ENCODE data around the gene EZH1.

Gene EZH1

GRCh38 chr17:42681976-42682721, 62.7 kb downstream of the EZH1 start, which contains the start of gene CNTNAP1:
Gene CNTNAP1, plus strand, starts transcription at chr17:42682531. Its CDS starts 299 bp downstream, at chr17:42682830.
- peak; percentile 39 for DNase-seq
- Histone ChIP-seq H3K27ac (no peak within 1 kb of the TSS), H3K36me3 (replicated peaks) (no peaks in the 10 kb centered on the region), H3K27me3 (replicated peaks) (no peaks in the 10 kb centered on the region), H3K4me3 (ENCODE audit: low read depth, low read length) (peak within 1 kb of the TSS; percentile 58)
- in situ Hi-C loops (cut with HindIII; ENCODE audit: low pct_ligation_motif_present, low sequenced_read_pairs), result no loop called here
- no peak for TF ChIP-seq CTCF (IDR thresholded peaks at IDR 0.05; ENCODE audit: low read depth, low read length, missing control alignments)

- no peak for DNase-seq
- Histone ChIP-seq H3K27me3 (replicated peaks) (no peaks in the 10 kb centered on the region), H3K27ac (no peak overlapping the region), H3K36me3 (replicated peaks) (no peaks in the 10 kb centered on the region), H3K4me3 (ENCODE audit: low read depth, low read length) (peak overlapping the region; percentile 34)
- TF ChIP-seq CTCF (IDR thresholded peaks at IDR 0.05; ENCODE audit: low read depth, low read length, missing control alignments), result no peak
- in situ Hi-C loops (cut with HindIII; ENCODE audit: low pct_ligation_motif_present, low sequenced_read_pairs), result no loop called here
Observed at GRCh38 chr17:42680331-42680808, 64.5 kb downstream of the EZH1 start.

GRCh38 chr17:42679492-42680330, 65.1 kb downstream of the EZH1 start:
- no peaks in the 10 kb centered on the region for H3K36me3 ChIP-seq (replicated peaks)
- DNase-seq, result peak; percentile 57
- peak overlapping the region; percentile 65 for H3K27ac ChIP-seq
- no peaks in the 10 kb centered on the region for H3K27me3 ChIP-seq (replicated peaks)
- in situ Hi-C loops (cut with HindIII; ENCODE audit: low pct_ligation_motif_present, low sequenced_read_pairs), result no loop called here
- H3K4me3 ChIP-seq (ENCODE audit: low read depth, low read length), result peak overlapping the region; percentile 45
- peak; percentile 57 for TF ChIP-seq CTCF (IDR thresholded peaks at IDR 0.05; ENCODE audit: low read depth, low read length, missing control alignments)

- Histone ChIP-seq H3K36me3 (replicated peaks) (no peaks in the 10 kb centered on the region), H3K27ac (peak overlapping the region; percentile 84), H3K27me3 (replicated peaks) (no peaks in the 10 kb centered on the region), H3K4me3 (ENCODE audit: low read depth, low read length) (peak overlapping the region; percentile 45)
- no peak for TF ChIP-seq CTCF (IDR thresholded peaks at IDR 0.05; ENCODE audit: low read depth, low read length, missing control alignments)
- in situ Hi-C loops (cut with HindIII; ENCODE audit: low pct_ligation_motif_present, low sequenced_read_pairs), result no loop called here
- peak; percentile 45 for DNase-seq
Observed at GRCh38 chr17:42678951-42679491, 65.8 kb downstream of the EZH1 start.

GRCh38 chr17:42677921-42678781, 66.7 kb downstream of the EZH1 start:
- in situ Hi-C loops (cut with HindIII; ENCODE audit: low pct_ligation_motif_present, low sequenced_read_pairs), result no loop called here
- TF ChIP-seq CTCF (IDR thresholded peaks at IDR 0.05; ENCODE audit: low read depth, low read length, missing control alignments), result no peak
- Histone ChIP-seq H3K27me3 (replicated peaks) (no peaks in the 10 kb centered on the region), H3K36me3 (replicated peaks) (peaks cover 4% of the 10 kb centered on the region), H3K27ac (peak overlapping the region; percentile 84), H3K4me3 (ENCODE audit: low read depth, low read length) (peak overlapping the region; percentile 66)
- DNase-seq, result peak; percentile 82

Measured in brain microvascular endothelial cell (primary cell).